Vagina (tissue), 2 donors: ENCODE measurements around the gene AP5M1. TPM values are rescaled to one million over a fixed set of nuclear protein-coding genes. Genes with fewer than 3 reads are reported as not detected.

Experiments
- DNase-seq, 2 donors: peaks; one replicate each; pipeline ENCODE4 v3.0.0-alpha.2; 2017; ENCODE audit errors: extremely low spot score in 2 of 2
- H3K27ac ChIP-seq: fragments of 200-600 bp; sonication (generic); one replicate; pipeline ENCODE4 v1.5.1; 2019
- H3K27me3 ChIP-seq: fragments of 200-600 bp; sonication (generic); one replicate; pipeline ENCODE4 v1.5.1; 2019
- H3K36me3 ChIP-seq, 2 donors: fragments of 200-600 bp; sonication (generic); one replicate each; pipeline ENCODE4 v1.5.1; 2017 to 2019
- H3K4me1 ChIP-seq: fragments of 200-600 bp; sonication (generic); one replicate; pipeline ENCODE4 v1.5.1; 2019
- H3K4me3 ChIP-seq, 2 donors: fragments of 200-600 bp; sonication (generic); 1 replicate in 1 of 2; 2 replicates in 1 of 2; pipeline ENCODE4 v1.5.1; 2016 to 2019
- H3K9me3 ChIP-seq: fragments of 200-600 bp; sonication (generic); one replicate; pipeline ENCODE4 v1.5.1; 2019
- POLR2A ChIP-seq, 2 donors: fragments of 450-650 bp; IDR thresholded peaks; one replicate each; pipeline ENCODE4 v1.6.1; 2017; ENCODE audit warnings: antibody characterized with exemption in 2 of 2, mild to moderate bottlenecking in 2 of 2, moderate library complexity in 2 of 2
- POLR2AphosphoS5 ChIP-seq, 2 donors: sonication (generic); formaldehyde crosslinking; IDR thresholded peaks; one replicate each; pipeline ENCODE4 v1.9.0; 2017; ENCODE audit warnings: antibody characterized with exemption in 2 of 2, mild to moderate bottlenecking in 2 of 2, low read depth in 1 of 2; ENCODE audit not compliant: insufficient read depth in 1 of 2
- intact Hi-C: fragments of 100-400 bp; cut with DNase I; formaldehyde crosslinking; loops from one replicate; pipeline ENCODE4 v1.15.1; 2023
- total RNA-seq: library from RNA; depleted of rRNA; stranded (reverse); fragments of >200 nt; gene quantifications from one replicate; pipeline ENCODE4 v1.2.3, GENCODE V29; 2016
- TF ChIP-seq, protein P1 (sequence below), 3 experiments: fragments of 450-650 bp in 2 of 3; fragments of 200-600 bp in 1 of 3; sonication (generic) in 1 of 3; IDR thresholded peaks; one replicate each; pipeline ENCODE4 v1.5.1; 2017 to 2019; ENCODE audit warnings: antibody characterized with exemption in 3 of 3, mild to moderate bottlenecking in 2 of 3, moderate library complexity in 2 of 3

The AP5M1 gene
- total RNA-seq, 1 donor from 2014 or later: 18.2 TPM

DNA sequence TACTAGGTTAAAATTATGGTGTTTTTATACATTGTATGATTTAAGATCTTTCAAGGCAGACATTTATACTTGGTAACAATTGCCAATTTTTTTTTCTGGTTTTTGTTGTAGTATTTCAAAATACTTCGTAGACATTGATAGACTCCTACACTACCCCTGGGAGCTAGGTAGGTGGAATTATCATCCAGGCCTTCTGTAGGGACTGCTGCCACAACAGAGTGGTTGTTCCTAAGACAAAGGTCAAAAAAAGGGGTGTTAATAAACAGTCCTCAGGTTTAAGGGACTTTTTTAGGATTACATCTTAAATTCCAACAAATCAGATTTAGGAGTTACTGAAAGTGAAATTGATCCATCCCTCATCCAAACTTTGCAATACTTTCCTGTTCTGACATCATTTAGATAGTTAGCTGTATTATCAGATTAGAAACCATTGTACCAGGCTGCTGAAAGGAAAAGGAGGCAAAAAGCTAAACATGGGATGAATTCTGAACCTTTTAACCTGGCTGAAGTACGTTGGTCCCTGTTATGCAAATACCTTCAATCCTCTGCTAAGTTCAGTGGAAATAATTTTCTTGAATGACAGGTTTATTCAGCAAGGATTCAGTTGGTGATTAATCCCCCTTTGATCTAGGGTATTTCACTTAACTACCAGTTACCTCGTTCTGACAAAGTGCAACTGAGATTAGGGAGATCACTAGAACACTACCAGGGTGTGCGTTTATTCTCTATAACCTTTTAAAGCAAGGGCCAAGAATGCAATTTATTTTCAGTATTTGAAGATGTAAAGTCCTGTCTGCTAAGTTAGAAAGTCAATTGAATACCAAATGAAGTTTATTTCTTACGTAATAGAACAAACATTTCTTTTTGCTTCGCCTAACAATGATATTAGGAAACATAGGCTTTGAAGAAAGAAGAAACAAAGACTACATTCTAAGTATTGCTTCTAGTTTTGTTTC lies 23.2 kb downstream of the AP5M1 start:
- peaks cover 0 to 15% of the 10 kb centered on the region in 2 donors for H3K36me3 ChIP-seq
- no peaks in the 10 kb centered on the region for H3K4me1 ChIP-seq
- no peaks in the 10 kb centered on the region for H3K27me3 ChIP-seq
- TF ChIP-seq, protein P1, sequence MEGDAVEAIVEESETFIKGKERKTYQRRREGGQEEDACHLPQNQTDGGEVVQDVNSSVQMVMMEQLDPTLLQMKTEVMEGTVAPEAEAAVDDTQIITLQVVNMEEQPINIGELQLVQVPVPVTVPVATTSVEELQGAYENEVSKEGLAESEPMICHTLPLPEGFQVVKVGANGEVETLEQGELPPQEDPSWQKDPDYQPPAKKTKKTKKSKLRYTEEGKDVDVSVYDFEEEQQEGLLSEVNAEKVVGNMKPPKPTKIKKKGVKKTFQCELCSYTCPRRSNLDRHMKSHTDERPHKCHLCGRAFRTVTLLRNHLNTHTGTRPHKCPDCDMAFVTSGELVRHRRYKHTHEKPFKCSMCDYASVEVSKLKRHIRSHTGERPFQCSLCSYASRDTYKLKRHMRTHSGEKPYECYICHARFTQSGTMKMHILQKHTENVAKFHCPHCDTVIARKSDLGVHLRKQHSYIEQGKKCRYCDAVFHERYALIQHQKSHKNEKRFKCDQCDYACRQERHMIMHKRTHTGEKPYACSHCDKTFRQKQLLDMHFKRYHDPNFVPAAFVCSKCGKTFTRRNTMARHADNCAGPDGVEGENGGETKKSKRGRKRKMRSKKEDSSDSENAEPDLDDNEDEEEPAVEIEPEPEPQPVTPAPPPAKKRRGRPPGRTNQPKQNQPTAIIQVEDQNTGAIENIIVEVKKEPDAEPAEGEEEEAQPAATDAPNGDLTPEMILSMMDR (IDR thresholded peaks at IDR 0.05): no peak
- TF ChIP-seq POLR2AphosphoS5 (IDR thresholded peaks at IDR 0.05; ENCODE audit: insufficient read depth in 1 of 2, low read depth in 1 of 2) (no peak), POLR2A (IDR thresholded peaks at IDR 0.05) (no peak)
- no peak overlapping the region for H3K4me3 ChIP-seq
- no peak for DNase-seq
- no peaks in the 10 kb centered on the region for H3K9me3 ChIP-seq
- intact Hi-C loops: no loop called here
- no peak overlapping the region for H3K27ac ChIP-seq

DNA sequence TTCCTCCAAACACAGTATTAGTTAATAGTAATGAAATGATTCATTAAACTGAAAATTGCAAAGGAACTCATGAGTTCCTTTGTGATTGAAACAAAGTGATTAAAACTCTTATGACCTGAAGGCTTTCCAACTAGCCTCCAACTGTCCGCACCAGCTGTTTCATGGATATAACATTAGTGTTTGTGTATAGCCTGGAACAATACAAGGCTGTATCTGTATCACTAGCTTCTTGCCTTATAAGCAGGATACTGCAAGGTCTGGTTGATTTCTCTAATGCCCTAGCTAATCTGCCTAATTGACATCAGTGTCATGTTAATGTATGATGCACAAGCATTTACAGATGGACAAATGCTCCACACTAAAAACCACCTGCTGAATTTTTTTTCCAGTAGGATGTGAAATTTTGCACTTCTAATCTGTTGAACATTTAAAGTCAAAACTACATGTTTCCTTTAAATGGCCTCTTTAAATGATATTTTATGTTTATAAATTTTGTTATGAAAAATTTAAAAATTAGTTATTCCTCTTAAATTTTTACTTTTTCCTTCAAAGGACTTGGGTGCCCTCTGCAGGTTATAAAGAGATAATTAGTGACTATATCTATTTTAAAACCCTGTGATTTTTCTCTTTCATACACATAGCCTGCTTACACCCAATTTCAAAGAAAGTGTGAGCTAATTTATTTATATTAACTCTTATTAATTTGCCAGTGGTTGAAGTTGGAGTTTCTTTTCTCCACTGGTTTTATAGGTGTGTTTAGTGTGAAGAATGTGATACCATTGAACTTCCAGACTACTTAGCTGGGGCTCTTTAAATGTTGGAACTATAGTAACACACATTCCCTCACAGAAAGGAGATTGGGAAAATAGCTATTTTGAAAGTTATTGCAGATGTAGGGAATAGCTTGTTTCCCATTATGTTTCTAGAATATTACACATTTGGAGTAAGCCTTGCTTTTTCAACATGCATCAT lies 25.4 kb downstream of the AP5M1 start:
- H3K36me3 ChIP-seq: peaks cover 0 to 10% of the 10 kb centered on the region in 2 donors
- no peaks in the 10 kb centered on the region for H3K4me1 ChIP-seq
- no peaks in the 10 kb centered on the region for H3K27me3 ChIP-seq
- no peak overlapping the region for H3K27ac ChIP-seq
- no peak for DNase-seq
- intact Hi-C loops: no loop called here
- TF ChIP-seq POLR2A (IDR thresholded peaks at IDR 0.05): no peak
- TF ChIP-seq, protein P1 (IDR thresholded peaks at IDR 0.05): no peak
- TF ChIP-seq POLR2AphosphoS5 (IDR thresholded peaks at IDR 0.05; ENCODE audit: insufficient read depth in 1 of 2, low read depth in 1 of 2): no peak
- no peaks in the 10 kb centered on the region for H3K9me3 ChIP-seq
- no peak overlapping the region for H3K4me3 ChIP-seq

DNA sequence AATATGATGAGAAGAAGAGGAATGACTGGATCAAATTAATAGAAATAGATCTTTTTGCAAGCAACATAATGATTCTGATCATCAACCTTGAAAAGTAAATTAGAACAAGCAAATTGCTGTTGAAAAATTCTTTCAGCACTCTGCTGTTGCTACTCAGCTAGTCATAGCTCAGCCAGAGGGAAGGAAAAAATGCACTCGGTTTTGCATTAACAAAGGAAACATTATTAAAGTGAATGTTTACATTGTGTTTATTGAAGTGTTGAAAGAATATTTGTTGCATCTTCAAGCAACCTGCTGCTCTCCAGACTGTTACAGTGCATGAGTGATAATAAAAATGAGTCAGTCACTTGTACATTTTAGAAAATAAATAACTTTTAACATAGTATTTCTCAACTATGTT lies 26.5 kb downstream of the AP5M1 start:
- intact Hi-C loops: no loop called here
- Histone ChIP-seq H3K4me1 (no peaks in the 10 kb centered on the region), H3K36me3 (peaks cover 0 to 7% of the 10 kb centered on the region in 2 donors), H3K27me3 (no peaks in the 10 kb centered on the region), H3K4me3 (no peak overlapping the region), H3K27ac (no peak overlapping the region), H3K9me3 (no peaks in the 10 kb centered on the region)
- no peak for DNase-seq
- TF ChIP-seq POLR2AphosphoS5 (IDR thresholded peaks at IDR 0.05; ENCODE audit: insufficient read depth in 1 of 2, low read depth in 1 of 2) (no peak), POLR2A (IDR thresholded peaks at IDR 0.05) (no peak)
- TF ChIP-seq, protein P1 (IDR thresholded peaks at IDR 0.05): no peak

DNA sequence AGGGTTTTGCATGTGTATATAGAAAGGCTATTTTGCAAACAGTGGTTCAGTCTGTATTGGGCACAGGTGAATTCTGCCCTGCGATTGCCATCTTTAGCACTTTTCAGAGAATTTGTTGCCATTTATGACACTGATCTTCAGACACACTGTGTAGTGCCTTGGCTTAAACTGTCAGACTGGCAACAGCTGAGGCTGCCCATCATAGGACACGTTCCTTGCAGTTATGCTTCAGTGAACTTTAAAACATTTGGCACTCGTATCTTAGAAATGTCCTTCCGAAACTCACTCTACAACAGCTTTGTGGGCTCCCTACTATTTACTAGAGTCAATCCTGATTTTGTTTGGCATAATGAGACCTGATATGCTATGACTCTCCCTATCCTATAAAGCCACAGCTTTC lies 29.1 kb downstream of the AP5M1 start:
- TF ChIP-seq, protein P1 (IDR thresholded peaks at IDR 0.05): no peak
- TF ChIP-seq POLR2AphosphoS5 (IDR thresholded peaks at IDR 0.05; ENCODE audit: insufficient read depth in 1 of 2, low read depth in 1 of 2): no peak
- no peak for TF ChIP-seq POLR2A (IDR thresholded peaks at IDR 0.05)
- no peaks in the 10 kb centered on the region for H3K27me3 ChIP-seq

More for the DNA sequence above, 29.1 kb downstream of the AP5M1 start:
- DNase-seq: no peak
- H3K27ac ChIP-seq: no peak overlapping the region
- H3K4me1 ChIP-seq: no peaks in the 10 kb centered on the region
- no peaks in the 10 kb centered on the region for H3K9me3 ChIP-seq
- no peaks in the 10 kb centered on the region for H3K36me3 ChIP-seq
- intact Hi-C loops: no loop called here
- H3K4me3 ChIP-seq: no peak overlapping the region
